K562 (cell line): ENCODE results near the gene CHST15.
"Not testable (repeated sequence)": the region's sequence is repeated elsewhere in the genome, so short reads cannot be mapped to it uniquely, and the experiment has no call there.

Source experiments
- CBX8 ChIP-seq: fragments of 200-600 bp; sonication (generic); IDR thresholded peaks from 2 replicates; pipeline ENCODE4 v1.6.1; 2012; ENCODE audit warnings: borderline replicate concordance, mixed run types, low read depth, mild to moderate bottlenecking, moderate library complexity, mixed read lengths, low read length, control low read depth, inconsistent platforms; ENCODE audit not compliant: poor library complexity, severe bottlenecking; ENCODE audit errors: extremely low read depth
- FOXA1 ChIP-seq: fragments of 450-650 bp; IDR thresholded peaks from 2 replicates; pipeline ENCODE4 v1.6.1; 2016; ENCODE audit warnings: mild to moderate bottlenecking, borderline replicate concordance
- MTA2 ChIP-seq: fragments of 450-650 bp; IDR thresholded peaks from 2 replicates; pipeline ENCODE4 v1.6.1; 2016; ENCODE audit warnings: low read depth
- MYC ChIP-seq, 2 experiments: fragments of 250-450 bp in 1 of 2; sonication (Bioruptor Pico) in 1 of 2; IDR thresholded peaks; 2 replicates each; pipeline versions ENCODE4 v1.5.1 to v1.6.1; 2012 to 2021; ENCODE audit warnings: low read depth in 2 of 2, borderline replicate concordance in 1 of 2, improper control_type of control experiment in 1 of 2, low read length in 1 of 2, mild to moderate bottlenecking in 1 of 2, moderate library complexity in 1 of 2
- SMC3 ChIP-seq: conservative IDR thresholded peaks from 2 replicates; pipeline ENCODE4 v1.6.1; 2011; ENCODE audit warnings: low read depth, low read length, improper control_type of control experiment; ENCODE audit not compliant: insufficient read depth
- TCF7L2 ChIP-seq: fragments of 150-350 bp; IDR thresholded peaks from 2 replicates; pipeline ENCODE4 v1.6.1; 2016; ENCODE audit warnings: low read depth, mild to moderate bottlenecking, low read length, moderate library complexity
- ZNF507 ChIP-seq: conservative IDR thresholded peaks from 2 replicates; pipeline ENCODE4 v1.6.1; 2017; ENCODE audit warnings: missing genetic modification characterization, missing compliant biosample characterization
- TF ChIP-seq, protein P1 (sequence below): sonication (generic); formaldehyde crosslinking; IDR thresholded peaks from 2 replicates; pipeline ENCODE4 v1.8.0; 2022; ENCODE audit warnings: mild to moderate bottlenecking, low read depth, missing genetic modification reagents
- TF ChIP-seq, protein P2 (sequence below): sonication (generic); formaldehyde crosslinking; IDR thresholded peaks from 2 replicates; pipeline ENCODE4 v1.8.1; 2023; ENCODE audit warnings: mild to moderate bottlenecking, missing genetic modification reagents
- TF ChIP-seq, protein P3 (sequence below), 2 experiments: fragments of 450-650 bp in 1 of 2; sonication (generic) in 1 of 2; formaldehyde crosslinking in 1 of 2; IDR thresholded peaks; 2 replicates each; pipeline versions ENCODE4 v1.7.1 to v1.9.0; 2016 to 2022; ENCODE audit warnings: inconsistent platforms in 1 of 2, mild to moderate bottlenecking in 1 of 2, missing genetic modification reagents in 1 of 2

DNA sequence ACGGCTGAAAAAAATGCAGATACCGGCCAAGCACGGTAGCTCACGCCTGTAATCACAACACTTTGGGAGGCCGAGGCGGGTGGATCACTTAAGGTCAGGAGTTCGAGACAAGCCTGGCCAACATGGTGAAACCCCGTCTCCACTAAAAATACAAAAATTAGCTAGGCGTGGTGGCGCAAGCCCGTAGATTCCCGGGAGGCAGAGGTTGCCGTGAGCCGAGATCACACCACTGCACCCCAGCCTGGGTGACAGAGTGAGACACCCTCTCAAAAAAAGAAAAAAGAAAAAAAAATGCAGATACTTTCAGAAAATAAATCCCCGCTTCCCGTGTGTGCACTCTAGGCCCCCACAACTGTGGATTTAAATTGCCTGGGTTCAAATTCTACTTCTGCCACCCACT lies 2.4 kb upstream of the CHST15 start:
- TF ChIP-seq ZNF507 (tag); MTA2; SMC3; CBX8; FOXA1; MYC (IDR thresholded peaks at IDR 0.05; ENCODE audit: low read depth, low read length); MYC (CRISPR knock-in tag; IDR thresholded peaks at IDR 0.05; ENCODE audit: borderline replicate concordance, low read depth); TCF7L2: not testable (repeated sequence)
- TF ChIP-seq, protein P1, sequence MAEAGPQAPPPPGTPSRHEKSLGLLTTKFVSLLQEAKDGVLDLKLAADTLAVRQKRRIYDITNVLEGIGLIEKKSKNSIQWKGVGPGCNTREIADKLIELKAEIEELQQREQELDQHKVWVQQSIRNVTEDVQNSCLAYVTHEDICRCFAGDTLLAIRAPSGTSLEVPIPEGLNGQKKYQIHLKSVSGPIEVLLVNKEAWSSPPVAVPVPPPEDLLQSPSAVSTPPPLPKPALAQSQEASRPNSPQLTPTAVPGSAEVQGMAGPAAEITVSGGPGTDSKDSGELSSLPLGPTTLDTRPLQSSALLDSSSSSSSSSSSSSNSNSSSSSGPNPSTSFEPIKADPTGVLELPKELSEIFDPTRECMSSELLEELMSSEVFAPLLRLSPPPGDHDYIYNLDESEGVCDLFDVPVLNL (CRISPR knock-in tag): not testable (repeated sequence)
- TF ChIP-seq, protein P2, sequence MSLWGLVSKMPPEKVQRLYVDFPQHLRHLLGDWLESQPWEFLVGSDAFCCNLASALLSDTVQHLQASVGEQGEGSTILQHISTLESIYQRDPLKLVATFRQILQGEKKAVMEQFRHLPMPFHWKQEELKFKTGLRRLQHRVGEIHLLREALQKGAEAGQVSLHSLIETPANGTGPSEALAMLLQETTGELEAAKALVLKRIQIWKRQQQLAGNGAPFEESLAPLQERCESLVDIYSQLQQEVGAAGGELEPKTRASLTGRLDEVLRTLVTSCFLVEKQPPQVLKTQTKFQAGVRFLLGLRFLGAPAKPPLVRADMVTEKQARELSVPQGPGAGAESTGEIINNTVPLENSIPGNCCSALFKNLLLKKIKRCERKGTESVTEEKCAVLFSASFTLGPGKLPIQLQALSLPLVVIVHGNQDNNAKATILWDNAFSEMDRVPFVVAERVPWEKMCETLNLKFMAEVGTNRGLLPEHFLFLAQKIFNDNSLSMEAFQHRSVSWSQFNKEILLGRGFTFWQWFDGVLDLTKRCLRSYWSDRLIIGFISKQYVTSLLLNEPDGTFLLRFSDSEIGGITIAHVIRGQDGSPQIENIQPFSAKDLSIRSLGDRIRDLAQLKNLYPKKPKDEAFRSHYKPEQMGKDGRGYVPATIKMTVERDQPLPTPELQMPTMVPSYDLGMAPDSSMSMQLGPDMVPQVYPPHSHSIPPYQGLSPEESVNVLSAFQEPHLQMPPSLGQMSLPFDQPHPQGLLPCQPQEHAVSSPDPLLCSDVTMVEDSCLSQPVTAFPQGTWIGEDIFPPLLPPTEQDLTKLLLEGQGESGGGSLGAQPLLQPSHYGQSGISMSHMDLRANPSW: not testable (repeated sequence)
- TF ChIP-seq, protein P3, sequence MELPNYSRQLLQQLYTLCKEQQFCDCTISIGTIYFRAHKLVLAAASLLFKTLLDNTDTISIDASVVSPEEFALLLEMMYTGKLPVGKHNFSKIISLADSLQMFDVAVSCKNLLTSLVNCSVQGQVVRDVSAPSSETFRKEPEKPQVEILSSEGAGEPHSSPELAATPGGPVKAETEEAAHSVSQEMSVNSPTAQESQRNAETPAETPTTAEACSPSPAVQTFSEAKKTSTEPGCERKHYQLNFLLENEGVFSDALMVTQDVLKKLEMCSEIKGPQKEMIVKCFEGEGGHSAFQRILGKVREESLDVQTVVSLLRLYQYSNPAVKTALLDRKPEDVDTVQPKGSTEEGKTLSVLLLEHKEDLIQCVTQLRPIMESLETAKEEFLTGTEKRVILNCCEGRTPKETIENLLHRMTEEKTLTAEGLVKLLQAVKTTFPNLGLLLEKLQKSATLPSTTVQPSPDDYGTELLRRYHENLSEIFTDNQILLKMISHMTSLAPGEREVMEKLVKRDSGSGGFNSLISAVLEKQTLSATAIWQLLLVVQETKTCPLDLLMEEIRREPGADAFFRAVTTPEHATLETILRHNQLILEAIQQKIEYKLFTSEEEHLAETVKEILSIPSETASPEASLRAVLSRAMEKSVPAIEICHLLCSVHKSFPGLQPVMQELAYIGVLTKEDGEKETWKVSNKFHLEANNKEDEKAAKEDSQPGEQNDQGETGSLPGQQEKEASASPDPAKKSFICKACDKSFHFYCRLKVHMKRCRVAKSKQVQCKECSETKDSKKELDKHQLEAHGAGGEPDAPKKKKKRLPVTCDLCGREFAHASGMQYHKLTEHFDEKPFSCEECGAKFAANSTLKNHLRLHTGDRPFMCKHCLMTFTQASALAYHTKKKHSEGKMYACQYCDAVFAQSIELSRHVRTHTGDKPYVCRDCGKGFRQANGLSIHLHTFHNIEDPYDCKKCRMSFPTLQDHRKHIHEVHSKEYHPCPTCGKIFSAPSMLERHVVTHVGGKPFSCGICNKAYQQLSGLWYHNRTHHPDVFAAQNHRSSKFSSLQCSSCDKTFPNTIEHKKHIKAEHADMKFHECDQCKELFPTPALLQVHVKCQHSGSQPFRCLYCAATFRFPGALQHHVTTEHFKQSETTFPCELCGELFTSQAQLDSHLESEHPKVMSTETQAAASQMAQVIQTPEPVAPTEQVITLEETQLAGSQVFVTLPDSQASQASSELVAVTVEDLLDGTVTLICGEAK (IDR thresholded peaks at IDR 0.05): not testable (repeated sequence)
- TF ChIP-seq, protein P3 (CRISPR knock-in tag; IDR thresholded peaks at IDR 0.05): not testable (repeated sequence)
